ENCODE measurements around the gene TJP2.
"Not testable (repeated sequence)": the region's sequence is repeated elsewhere in the genome, so short reads cannot be mapped to it uniquely, and the experiment has no call there.

TJP2 gene

GRCh38 chr9:69279084-69279731, 105.1 kb downstream of the TJP2 start:
- Mint-ChIP-seq H3K4me3 (no peak overlapping the region), H3K27ac (no peak overlapping the region), H3K4me1 (no peaks in the 10 kb centered on the region), H3K27me3 (peaks cover 8% of the 10 kb centered on the region), H3K9me3 (peaks cover 11% of the 10 kb centered on the region), H3K36me3 (no peaks in the 10 kb centered on the region)
- DNase-seq (ENCODE audit: low spot score in 2 of 2) (no peak), ATAC-seq (ENCODE audit: low read depth) (no peak)

DNA sequence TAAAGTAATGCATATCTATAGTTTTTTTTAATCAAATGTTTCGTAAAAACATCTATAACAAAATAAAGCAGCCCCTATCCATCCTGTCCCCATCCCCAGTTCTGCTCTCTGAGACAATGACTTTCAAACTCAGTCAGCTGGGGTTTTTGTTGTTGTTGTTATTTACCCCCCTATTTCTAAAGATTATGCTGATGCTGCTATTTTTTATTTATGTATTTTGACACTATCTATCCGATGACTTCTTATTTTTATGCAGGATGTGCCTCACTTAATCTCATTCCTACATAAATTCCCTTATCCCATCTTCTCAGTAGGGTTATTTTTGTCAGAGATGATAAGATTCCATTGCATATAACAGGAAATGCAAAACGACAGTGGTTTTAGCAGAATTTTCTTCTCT, 105.7 kb downstream of the TJP2 start:
- H3K36me3 Mint-ChIP-seq = no peaks in the 10 kb centered on the region
- ATAC-seq (ENCODE audit: low read depth) = no peak
- no peak for DNase-seq (ENCODE audit: low spot score in 2 of 2)
- no peak overlapping the region for H3K27ac Mint-ChIP-seq
- no peak overlapping the region for H3K4me3 Mint-ChIP-seq
- H3K4me1 Mint-ChIP-seq = no peaks in the 10 kb centered on the region
- H3K27me3 Mint-ChIP-seq = peaks cover 8% of the 10 kb centered on the region
- H3K9me3 Mint-ChIP-seq = peaks cover 9% of the 10 kb centered on the region

DNA sequence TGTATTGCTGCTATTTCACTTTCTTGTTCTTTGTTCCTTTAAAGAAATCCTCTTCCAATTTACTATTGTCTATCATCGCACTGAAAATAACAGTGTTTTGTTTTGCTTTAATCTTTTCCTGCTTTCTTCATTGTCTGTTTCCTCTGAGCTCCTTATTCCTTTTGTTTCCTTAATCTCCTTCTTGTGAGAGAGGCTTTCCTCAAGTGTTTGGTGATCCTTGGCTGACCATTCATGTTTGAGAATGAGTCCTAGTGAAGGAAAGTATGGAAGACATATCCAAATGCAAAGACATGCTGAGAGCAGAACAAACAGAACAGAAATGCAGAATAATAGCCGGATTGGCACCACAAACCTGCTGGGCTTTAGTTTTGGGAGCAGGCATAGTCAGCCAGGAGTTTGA, 108.9 kb downstream of the TJP2 start:
- peaks cover 10% of the 10 kb centered on the region for H3K9me3 Mint-ChIP-seq
- H3K27ac Mint-ChIP-seq = no peak overlapping the region
- no peak for ATAC-seq (ENCODE audit: low read depth)
- no peaks in the 10 kb centered on the region for H3K4me1 Mint-ChIP-seq
- no peaks in the 10 kb centered on the region for H3K36me3 Mint-ChIP-seq
- no peak overlapping the region for H3K4me3 Mint-ChIP-seq
- no peak for DNase-seq (ENCODE audit: low spot score in 2 of 2)
- peaks cover 19% of the 10 kb centered on the region for H3K27me3 Mint-ChIP-seq

DNA sequence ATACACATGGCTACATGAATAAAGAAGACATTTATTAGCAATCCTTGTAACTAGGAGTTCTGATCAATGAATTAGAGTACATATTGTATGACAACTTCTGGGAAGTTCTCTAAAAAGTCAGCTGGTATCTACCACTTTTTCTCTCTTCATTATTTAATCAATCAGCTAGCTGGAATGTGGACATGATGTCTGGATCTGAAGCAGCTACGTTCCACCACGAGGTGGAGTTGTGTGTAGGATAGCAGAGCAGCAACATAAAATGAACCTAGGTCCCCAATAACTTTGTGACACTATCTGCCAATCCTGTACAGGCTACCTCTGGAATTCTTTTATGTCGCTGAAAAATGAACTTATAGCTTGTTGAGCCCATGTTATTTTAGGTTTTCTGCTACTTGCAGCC, 118.0 kb downstream of the TJP2 start:
- Mint-ChIP-seq H3K9me3 (no peaks in the 10 kb centered on the region), H3K27me3 (peaks cover 7% of the 10 kb centered on the region), H3K4me1 (no peaks in the 10 kb centered on the region), H3K4me3 (no peak overlapping the region), H3K27ac (no peak overlapping the region), H3K36me3 (no peaks in the 10 kb centered on the region)
- no peak for ATAC-seq (ENCODE audit: low read depth)
- DNase-seq (ENCODE audit: low spot score in 2 of 2) = no peak

DNA sequence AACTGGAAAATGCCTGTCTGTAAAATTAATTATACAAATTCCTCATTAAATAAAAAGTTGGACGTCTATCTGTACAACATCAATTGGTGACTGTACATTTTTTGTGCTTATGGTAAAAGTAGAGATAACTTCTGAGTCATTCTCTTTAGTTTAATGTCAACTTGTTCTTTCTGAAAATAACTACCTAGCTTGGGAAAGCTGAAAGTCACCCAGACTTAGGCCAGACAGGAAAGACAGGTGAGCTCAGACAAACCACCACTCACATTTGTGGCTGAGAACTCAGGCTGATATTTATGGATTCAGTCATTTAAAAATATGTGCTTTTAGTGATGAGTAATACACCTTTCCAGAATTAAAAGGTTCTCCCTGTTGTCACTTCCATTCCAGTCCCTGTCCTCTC, 119.1 kb downstream of the TJP2 start:
- no peaks in the 10 kb centered on the region for H3K9me3 Mint-ChIP-seq
- no peak overlapping the region for H3K27ac Mint-ChIP-seq
- no peaks in the 10 kb centered on the region for H3K4me1 Mint-ChIP-seq

GRCh38 chr9:69295872-69296552, 121.9 kb downstream of the TJP2 start:
- H3K27me3 Mint-ChIP-seq = no peaks in the 10 kb centered on the region
- H3K9me3 Mint-ChIP-seq = no peaks in the 10 kb centered on the region
- ATAC-seq (ENCODE audit: low read depth) = no peak
- peaks cover 4% of the 10 kb centered on the region for H3K4me1 Mint-ChIP-seq
- no peak for DNase-seq (ENCODE audit: low spot score in 2 of 2)
- H3K4me3 Mint-ChIP-seq = no peak overlapping the region
- no peaks in the 10 kb centered on the region for H3K36me3 Mint-ChIP-seq
- no peak overlapping the region for H3K27ac Mint-ChIP-seq

More for the DNA sequence above, 119.1 kb downstream of the TJP2 start:
- DNase-seq (ENCODE audit: low spot score in 2 of 2) = no peak
- H3K4me3 Mint-ChIP-seq = no peak overlapping the region
- H3K36me3 Mint-ChIP-seq = no peaks in the 10 kb centered on the region
- peaks cover 3% of the 10 kb centered on the region for H3K27me3 Mint-ChIP-seq
- no peak for ATAC-seq (ENCODE audit: low read depth)

DNA sequence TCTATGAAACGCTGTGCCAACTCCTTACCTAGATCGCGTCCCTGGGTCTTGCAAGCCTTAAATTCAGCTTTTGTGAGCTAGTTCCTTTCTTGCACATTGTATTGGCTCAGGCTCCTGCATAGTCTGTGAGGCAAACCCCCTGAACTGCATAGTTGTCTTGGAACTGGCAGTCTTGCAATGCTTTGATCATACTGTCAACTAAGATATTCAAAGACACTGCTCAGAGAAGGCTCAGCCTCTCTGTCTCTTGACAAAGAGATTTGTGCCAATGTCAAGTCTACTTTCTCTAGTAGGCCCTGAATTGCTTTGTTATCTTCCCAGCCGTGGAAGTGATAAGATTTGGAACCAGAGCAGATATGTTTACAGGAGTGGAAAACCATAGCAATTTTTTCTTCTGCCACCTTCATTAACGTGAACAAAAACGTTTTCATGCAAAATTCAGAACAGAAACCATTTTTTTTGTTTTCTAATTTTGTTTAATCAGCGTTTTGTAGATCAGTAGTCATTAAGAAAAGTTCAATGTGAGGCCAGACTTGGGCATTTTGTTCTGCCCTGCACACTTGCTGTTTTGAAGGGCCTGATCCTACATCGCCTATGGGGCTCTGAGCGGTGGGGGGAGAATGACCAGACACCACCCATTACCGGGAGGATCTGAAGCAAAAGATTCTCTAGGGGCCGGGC, 123.4 kb downstream of the TJP2 start:
- Mint-ChIP-seq H3K27ac (no peak overlapping the region), H3K36me3 (no peaks in the 10 kb centered on the region), H3K9me3 (no peaks in the 10 kb centered on the region), H3K4me1 (peaks cover 4% of the 10 kb centered on the region), H3K27me3 (no peaks in the 10 kb centered on the region), H3K4me3 (no peak overlapping the region)
- ATAC-seq (ENCODE audit: low read depth) (no peak), DNase-seq (ENCODE audit: low spot score in 2 of 2) (no peak)

- no peak for ATAC-seq (ENCODE audit: low read depth)
- DNase-seq (ENCODE audit: low spot score in 2 of 2) = no peak
- no peak overlapping the region for H3K4me3 Mint-ChIP-seq
- H3K36me3 Mint-ChIP-seq = no peaks in the 10 kb centered on the region
- no peaks in the 10 kb centered on the region for H3K27me3 Mint-ChIP-seq
- H3K27ac Mint-ChIP-seq = no peak overlapping the region
- H3K9me3 Mint-ChIP-seq = no peaks in the 10 kb centered on the region
- H3K4me1 Mint-ChIP-seq = peaks cover 4% of the 10 kb centered on the region
Measured at GRCh38 chr9:69299315-69299714, 125.2 kb downstream of the TJP2 start.

DNA sequence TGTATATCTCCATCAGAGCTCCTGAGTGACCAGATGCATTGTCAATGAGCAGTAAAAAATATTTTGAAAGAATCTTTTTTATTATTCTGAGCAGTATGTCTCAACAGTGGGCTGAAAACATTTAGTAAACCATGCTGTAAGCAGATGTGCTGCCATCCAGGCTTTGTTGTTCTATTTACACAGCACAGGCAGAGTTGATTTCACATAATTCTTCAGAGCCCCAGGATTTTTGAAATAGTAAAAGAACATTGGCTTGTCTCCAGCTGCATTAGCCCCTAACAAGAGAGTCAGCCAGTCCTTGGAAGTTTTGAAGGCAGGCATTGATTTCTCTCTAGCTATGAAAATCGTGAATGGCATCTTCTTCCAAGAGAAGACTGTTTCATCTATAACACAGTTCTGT, 125.7 kb downstream of the TJP2 start:
- no peak overlapping the region for H3K4me3 Mint-ChIP-seq
- H3K27me3 Mint-ChIP-seq = peaks cover 3% of the 10 kb centered on the region
- no peaks in the 10 kb centered on the region for H3K9me3 Mint-ChIP-seq
- ATAC-seq (ENCODE audit: low read depth) (no peak), DNase-seq (ENCODE audit: low spot score in 2 of 2) (no peak)
- H3K27ac Mint-ChIP-seq = no peak overlapping the region
- peaks cover 4% of the 10 kb centered on the region for H3K4me1 Mint-ChIP-seq
- H3K36me3 Mint-ChIP-seq = no peaks in the 10 kb centered on the region

DNA sequence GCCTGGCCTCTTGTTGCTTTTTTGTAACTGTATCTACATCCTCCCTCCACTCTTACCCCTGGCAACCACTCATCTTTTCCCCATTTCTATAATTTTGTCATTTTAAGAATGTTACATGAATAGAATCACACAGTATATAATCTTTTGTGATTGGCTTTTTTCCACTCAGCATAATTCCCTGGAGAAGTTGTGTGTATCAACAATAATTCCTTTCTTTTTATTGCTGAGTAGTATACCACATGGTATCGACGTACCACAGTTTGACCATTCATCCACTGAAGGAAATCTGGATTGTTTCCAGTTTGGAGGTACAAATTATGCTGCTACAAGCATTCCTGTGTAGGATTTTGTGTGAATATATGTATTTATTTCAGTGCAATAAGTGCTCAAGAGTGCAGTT, 129.3 kb downstream of the TJP2 start:
- no peak overlapping the region for H3K27ac Mint-ChIP-seq
- H3K4me3 Mint-ChIP-seq = no peak overlapping the region
- no peak for DNase-seq (ENCODE audit: low spot score in 2 of 2)
- peaks cover 3% of the 10 kb centered on the region for H3K27me3 Mint-ChIP-seq
- no peaks in the 10 kb centered on the region for H3K9me3 Mint-ChIP-seq
- peaks cover 4% of the 10 kb centered on the region for H3K4me1 Mint-ChIP-seq
- H3K36me3 Mint-ChIP-seq = no peaks in the 10 kb centered on the region
- no peak for ATAC-seq (ENCODE audit: low read depth)

DNA sequence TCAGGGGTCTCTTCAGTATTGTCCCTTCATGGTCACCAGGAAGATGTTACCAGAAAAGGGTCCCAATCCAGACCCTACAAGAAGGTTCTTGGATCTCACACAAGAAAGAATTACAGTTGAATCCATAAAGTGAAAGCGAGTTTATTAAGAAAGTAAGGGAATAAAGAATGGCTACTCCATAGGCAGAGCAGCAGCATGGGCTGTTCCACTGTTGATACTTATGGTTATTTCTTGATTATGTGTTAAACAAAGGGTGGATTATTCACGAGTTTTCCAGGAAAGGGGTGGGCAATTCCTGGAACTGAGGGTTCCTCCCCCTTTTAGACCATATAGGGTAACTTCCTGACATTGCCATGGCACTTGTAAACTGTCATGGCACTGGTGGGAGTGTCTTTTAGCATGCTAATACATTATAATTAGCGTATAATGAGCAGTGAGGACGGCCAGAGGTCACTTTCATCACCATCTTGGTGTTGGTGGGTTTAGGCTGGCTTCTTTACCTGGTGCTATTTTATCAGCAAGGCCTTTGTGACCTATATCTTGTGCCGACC, 132.9 kb downstream of the TJP2 start:
- not testable (repeated sequence) for H3K9me3 Mint-ChIP-seq; H3K27ac Mint-ChIP-seq; H3K4me1 Mint-ChIP-seq; H3K4me3 Mint-ChIP-seq; ATAC-seq (ENCODE audit: low read depth); H3K36me3 Mint-ChIP-seq; DNase-seq (ENCODE audit: low spot score in 2 of 2); H3K27me3 Mint-ChIP-seq

- no peak for DNase-seq (ENCODE audit: low spot score in 2 of 2)
- Mint-ChIP-seq H3K27me3 (peaks cover 8% of the 10 kb centered on the region), H3K9me3 (peaks cover 4% of the 10 kb centered on the region), H3K4me3 (no peak overlapping the region), H3K36me3 (no peaks in the 10 kb centered on the region), H3K4me1 (no peaks in the 10 kb centered on the region), H3K27ac (no peak overlapping the region)
- no peak for ATAC-seq (ENCODE audit: low read depth)
Measured at GRCh38 chr9:69307446-69308205, 133.5 kb downstream of the TJP2 start.

- Mint-ChIP-seq H3K4me1 (no peaks in the 10 kb centered on the region), H3K36me3 (no peaks in the 10 kb centered on the region), H3K27me3 (peaks cover 8% of the 10 kb centered on the region), H3K4me3 (no peak overlapping the region), H3K9me3 (peaks cover 4% of the 10 kb centered on the region), H3K27ac (no peak overlapping the region)
- DNase-seq (ENCODE audit: low spot score in 2 of 2) = no peak
- ATAC-seq (ENCODE audit: low read depth) = no peak
Measured at GRCh38 chr9:69308206-69308931, 134.3 kb downstream of the TJP2 start.

Data from memory B cell (primary cell).